Effector CD8-positive, alpha-beta T cell (primary cell): ENCODE results near the gene HMCN1.

ENCODE experiments used
- DNase-seq: peaks from one replicate; lab custom pipeline; 2025; lab: John Stamatoyannopoulos, UW

Gene HMCN1

DNA sequence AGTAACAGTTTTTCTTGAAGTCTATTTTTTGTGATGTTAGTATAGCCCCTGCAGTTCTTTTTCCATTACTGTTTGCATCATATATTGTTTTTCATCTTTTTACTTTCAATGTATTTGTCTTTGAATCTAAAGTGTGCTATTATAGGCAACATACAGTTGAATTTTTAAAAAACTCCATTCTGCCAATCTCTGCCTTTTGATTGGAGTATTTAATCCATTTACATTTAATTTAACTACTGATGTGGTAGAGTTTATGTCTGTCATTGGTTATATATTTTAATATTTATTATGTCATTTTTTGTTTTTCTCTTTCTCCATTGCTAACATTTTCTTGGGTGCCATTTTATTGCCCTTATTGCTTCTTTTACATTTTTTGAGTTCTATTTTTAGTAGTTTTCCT, 296.3 kb downstream of the HMCN1 start:
- no peak for DNase-seq

DNA sequence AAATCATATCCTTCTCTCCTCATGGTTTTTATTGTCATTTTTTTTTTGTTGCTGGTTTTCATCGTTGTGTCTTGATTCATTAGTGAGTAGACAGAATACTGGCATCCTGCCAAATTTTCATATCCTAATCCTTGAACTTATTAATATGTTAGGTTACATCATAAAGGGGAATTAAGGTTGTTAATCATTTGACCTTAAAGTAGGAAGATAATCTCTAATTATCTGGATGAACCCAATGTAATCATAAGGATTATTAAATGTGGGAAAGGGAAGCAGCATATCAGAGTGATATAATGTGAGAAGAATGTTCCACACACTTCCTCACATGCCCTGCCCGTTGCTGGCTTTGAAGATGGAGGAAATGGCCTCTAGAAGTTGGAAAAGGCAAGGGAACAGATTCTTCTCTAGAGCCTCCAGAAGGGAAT, 299.7 kb downstream of the HMCN1 start:
- no peak for DNase-seq

DNA sequence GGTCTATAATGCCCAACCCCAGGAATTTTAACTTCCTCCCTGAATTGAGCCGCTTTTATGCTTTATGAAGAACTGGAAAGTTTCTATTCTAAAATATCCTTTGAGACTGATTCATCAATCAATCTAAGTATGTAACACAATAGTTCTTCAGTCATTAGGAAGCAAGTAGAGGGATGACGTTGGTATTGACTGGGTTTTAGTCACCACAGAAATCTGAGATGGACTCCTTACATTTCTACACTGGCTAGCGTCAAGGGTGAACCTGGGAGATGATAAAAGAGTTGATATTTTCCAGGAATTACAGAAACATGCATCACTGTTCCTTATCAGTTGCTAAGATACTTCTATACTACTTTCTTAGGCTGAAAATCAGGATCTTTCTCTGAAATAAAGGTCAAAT, 308.0 kb downstream of the HMCN1 start:
- DNase-seq, result no peak

DNA sequence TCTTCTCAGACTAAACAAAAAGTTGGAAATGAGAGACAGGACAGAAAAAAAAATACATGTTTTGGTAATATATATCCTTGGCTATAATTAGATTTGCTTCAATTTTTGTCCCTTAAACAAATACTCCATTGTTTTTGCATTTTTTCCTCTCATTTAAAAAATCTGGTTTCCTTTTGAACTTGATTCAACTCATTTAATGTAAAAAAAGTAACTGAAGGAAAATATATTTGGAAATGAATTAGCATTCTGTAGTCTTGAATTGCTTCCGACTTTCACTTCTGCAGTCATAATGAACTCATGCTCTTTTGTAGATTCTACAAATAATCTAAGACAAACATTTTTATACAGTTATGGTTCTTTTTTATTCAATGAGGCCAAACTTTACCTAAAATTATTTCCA, 309.1 kb downstream of the HMCN1 start:
- no peak for DNase-seq

DNA sequence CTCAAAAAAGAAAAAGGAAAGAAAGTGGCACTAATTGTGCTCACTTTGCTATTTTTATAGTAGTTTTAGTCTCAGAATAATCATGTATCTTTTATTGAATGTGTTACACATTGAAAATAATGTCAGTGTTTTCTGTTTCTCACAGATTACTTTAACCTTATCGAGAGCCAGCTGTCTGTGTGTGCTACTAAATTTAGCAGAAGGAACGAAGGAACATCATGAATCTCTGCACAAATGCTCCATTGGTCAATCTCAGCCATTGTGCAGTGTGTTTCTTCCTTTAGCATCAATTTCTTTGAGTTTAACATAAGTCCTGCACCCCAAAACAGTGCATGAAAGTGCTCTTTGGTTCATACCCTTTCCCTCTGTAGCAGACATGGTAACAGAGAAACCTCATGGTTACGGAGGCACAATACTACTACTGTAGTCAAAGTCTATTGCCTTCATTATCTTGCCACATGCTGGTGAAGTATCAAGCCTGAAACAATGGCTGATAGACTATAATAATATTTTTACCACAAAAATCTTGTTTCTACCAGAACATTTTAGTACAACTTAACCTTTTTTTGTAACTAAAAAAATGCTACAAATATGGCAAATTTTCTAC, 310.0 kb downstream of the HMCN1 start:
- DNase-seq, result no peak

DNA sequence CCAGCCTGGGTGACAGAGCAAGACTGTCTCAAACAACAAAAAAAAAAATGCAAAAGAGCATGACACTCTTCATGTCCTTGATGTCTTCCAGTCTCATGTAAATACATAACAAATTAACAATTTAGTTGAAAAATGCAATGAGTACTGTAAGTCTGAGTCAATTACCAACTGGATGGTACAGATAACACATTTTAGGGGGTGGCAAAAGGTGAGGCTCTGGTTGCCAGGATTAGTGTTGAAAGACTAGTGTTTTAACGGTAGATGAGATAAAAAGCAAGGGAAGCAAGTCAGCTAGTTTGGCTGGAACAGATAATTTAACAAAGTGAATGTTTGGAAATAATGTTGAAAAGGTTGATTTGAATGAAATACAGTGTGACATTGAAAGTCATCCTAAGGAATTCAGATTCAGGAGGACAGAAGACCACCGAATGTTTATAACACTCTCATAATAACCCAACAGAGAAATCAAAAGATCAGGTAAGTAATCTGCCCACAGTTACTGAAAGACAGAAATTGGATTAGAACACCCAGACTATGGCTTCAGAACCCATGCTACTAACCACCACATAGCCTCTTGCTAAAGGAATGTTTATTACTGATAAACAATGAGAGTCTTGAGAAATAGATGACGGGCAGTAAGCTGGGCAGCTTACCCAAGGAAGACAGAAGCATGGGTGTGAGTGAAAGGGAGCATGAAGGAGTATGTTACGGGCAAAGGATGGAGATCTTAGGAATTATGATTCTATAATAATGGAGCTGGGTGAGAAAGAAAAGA, 312.4 kb downstream of the HMCN1 start:
- no peak for DNase-seq

DNA sequence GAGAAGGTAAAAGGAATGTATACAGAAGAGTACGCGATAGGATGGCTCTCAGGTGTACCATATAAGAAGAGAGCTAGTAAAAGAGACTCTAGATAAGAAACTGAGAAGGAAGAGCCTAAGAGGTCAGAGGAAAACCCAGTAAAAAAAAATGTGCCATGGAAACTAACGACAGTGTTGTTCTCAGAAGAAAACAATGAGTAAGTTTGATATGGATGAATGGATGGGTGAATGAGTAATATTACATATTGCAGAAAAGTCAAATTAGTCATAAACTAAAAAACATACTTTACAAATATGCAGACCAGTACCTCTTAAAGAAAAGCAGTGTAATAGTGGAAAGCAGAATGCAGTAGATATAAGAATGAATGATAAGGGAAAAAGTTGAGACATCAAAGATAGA, 316.2 kb downstream of the HMCN1 start:
- no peak for DNase-seq

DNA sequence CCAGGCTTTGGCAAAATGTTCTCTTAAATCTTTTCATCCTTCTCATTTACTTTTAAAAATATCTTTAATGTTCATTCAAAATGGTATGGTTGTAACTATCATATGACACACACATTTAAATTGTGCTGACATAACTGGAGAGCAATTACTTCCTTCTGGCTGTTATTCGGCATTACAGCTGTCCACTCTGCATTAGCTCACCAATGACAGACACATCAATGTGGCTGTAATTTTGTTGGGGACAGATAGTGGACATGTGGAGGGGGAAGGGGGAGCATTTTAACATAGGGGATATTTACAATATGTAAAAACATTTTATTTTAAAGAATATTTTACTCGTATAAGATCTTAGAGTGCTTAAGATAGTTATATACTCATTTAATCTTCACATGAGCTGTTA, 319.8 kb downstream of the HMCN1 start:
- no peak for DNase-seq

DNA sequence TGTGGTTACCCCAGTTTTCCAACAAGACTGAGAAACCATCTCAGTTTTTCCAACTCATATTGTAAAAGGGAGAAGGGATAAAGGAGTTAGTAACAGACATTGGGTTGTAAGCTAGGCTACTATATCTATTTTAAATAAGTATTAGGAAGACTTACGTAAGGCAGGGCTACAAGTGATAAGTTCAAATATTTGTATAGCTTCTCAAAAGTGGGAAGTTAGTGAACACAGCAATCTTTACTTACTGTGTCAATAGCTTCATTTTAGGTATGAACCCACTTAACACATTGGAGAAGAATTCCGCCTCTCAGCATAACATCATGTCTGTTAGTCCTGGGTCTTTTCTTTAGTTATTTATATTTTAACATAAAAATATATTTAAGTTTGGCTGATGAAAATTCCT, 320.7 kb downstream of the HMCN1 start:
- DNase-seq, result no peak

DNA sequence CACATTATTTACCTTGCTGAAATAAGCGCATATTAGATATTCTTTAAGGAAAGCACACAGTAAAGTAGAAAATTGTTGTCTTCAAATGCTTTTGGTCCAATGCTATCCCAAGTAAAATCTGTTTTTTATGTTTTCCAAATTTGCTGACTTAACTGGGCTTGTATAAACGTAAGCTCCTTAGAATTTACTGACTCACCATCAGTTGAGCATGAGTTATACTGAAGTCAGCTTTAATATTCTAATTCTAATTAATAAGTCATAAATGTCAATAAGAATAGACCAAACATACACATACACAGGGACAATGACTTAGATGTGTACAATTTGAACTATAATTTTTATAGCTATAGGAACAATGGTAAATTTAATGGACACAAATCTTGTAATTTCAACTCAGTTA, 321.7 kb downstream of the HMCN1 start:
- no peak for DNase-seq

DNA sequence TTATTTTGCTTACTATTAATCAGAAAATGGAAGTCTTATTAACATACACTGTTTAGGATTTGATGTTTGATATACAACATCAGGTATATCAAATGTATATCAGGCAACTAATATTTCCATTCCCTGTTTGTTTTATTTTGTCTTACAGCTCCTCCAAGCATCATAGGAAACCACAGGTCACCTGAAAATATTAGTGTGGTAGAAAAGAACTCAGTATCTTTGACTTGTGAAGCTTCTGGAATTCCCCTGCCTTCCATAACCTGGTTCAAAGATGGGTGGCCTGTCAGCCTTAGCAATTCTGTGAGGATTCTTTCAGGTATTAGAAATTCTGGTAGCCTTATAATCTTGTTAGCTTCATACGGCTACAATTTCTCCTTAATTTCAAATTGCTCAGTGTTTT, 322.9 kb downstream of the HMCN1 start:
- DNase-seq, result no peak

DNA sequence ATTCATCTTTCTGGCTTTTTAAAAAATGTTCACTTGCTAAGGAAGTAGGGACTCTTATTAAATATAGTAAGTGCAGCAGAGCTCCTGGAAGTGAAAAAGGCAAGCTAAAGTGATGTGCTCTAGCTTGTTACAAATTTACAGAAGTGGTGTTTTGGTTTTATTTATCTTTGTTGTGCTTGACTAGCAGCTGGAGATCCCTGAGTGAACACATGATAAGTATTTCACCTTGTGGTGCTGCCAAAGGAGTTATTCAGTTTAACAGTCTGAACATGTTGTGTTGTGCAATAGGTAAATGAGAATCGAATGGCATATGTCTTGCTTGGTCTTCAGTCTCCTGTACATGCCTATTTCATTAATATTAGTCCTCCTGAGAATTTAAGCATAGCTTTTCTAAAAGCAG, 325.1 kb downstream of the HMCN1 start:
- no peak for DNase-seq

DNA sequence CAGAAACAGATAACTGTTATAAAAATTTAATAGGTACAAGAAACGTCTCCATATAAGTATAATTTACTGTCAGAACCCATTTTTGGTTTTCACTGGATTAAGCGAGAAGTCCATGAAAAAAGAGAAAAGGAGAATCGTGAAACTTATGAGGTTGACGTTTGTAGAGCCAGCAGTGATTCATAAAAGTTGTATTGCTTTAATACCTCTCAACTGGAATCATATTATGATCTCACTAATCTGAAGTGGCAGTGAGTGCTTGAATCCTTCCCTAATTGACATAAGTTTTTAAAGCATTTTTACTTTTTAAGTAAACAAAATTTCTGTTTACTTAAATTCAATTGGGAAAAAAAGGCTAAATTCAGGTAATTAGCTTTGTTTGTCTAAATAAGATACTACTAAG, 325.6 kb downstream of the HMCN1 start:
- DNase-seq, result no peak

DNA sequence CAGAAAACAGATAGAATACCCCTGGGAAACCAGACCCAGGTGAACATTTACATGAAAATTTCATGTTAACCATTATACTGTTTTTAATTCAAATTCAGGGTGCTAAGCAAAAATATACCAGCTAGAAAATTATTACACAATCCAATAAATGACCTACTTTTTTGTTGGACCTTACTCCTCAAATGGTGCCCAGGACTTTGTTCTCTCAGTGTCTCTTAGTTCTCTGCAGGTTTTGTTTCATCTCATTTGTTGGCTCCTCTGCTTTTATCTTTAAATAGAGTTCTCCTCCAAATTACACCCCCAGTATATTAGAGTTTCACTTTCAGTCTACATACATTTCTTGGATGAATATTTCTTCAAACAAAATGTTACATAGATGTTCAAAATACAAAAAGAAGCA, 326.0 kb downstream of the HMCN1 start:
- no peak for DNase-seq

DNA sequence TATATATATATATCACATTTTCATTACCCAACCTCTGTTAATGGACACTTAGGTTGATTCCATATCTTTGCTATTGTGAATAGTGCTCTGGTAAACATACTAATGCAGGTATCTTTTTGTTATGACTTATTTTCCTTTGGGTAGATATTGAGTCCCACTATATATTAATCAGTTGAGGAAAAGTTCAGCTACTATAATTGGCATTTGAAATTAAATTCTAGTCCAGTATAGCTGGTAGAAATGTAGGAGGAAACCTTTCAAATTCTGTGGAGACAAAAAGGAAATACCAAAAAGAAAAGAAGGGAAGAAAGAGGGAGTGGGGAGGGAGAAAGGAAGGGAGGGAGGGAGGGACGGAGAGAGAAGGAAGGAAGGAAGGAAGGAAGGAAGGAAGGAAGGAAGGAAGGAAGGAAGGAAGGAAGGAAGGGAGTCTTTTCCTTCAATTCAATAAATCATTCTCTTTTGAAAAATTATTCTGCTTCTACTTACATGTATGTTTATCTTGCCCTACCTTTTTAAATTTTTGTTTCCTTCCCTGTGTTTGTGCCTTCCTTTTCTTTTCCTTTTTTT, 329.0 kb downstream of the HMCN1 start:
- DNase-seq, result no peak

DNA sequence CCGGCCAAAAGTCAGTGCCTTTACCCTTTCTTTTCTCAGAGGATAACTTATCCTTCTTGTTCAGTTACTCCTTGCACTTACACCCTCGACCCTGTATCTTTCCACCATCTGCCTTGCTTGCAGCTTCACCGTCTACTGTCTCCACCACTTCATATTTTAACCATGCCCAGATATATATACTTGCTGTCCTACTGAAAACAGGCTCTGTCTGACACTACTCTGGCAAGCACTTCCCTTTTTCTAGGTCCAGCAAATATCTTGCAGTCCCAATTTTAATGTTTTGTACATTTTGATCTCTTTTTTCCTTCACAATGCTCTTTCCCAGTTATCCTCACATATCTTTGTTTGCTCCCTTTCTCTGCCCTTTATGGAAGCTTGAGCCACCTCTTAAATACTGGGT, 332.2 kb downstream of the HMCN1 start:
- no peak for DNase-seq

DNA sequence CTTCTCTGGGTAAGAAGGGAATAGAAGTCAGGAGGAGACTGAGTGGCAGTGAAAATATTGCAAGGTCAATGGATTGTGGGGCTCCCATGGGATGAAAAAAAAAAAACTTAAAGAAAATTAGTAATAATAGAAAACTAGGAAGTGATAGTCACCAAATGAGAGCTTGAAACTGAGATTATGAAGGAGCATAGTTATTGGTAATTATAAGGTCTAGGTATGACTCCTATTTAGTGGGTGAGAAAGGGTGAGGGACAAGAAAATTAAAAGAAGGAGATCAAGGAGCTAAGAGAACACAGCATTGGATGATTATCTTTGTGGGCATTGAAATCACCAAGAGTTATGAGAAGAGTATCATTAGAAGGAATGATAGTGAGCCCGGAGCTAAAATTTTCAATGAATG, 339.5 kb downstream of the HMCN1 start:
- no peak for DNase-seq

DNA sequence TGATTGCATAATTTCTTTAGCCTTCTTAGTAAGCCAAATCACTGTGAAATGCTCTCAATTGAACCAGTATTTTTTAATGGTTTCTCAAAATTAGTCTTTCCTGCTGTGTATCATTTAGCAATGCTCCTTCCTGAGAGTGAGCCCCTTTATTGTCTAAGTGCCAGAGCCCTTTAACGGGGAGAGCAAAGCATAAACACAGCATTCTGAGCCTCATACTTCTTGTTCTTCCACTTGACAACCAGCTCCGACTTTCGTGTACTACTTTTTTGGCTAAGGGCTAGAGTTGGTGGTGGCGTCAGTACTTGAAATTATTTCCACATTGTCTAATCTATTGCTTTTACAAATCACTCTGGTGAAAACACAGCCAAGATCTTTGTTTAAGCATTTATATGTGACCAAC, 341.8 kb downstream of the HMCN1 start:
- DNase-seq, result no peak

DNA sequence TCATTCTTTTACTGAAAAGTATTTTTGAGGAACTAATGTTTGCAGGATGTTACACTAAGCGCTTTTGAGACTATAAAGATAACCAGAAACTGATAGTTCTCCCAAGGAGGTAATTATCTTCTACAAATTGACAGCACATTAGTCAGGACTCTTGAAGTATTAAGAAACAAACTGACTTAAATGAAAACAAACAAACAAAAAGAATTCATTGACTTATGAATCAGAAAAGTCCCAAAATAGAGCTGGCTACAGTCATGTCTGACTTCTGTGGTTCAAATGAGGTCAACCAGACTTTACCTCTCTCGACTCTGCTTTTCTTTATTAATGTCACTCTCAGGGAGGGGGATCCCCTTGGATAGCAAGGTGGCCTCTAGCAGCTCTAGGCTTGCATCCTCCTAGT, 344.1 kb downstream of the HMCN1 start:
- no peak for DNase-seq

DNA sequence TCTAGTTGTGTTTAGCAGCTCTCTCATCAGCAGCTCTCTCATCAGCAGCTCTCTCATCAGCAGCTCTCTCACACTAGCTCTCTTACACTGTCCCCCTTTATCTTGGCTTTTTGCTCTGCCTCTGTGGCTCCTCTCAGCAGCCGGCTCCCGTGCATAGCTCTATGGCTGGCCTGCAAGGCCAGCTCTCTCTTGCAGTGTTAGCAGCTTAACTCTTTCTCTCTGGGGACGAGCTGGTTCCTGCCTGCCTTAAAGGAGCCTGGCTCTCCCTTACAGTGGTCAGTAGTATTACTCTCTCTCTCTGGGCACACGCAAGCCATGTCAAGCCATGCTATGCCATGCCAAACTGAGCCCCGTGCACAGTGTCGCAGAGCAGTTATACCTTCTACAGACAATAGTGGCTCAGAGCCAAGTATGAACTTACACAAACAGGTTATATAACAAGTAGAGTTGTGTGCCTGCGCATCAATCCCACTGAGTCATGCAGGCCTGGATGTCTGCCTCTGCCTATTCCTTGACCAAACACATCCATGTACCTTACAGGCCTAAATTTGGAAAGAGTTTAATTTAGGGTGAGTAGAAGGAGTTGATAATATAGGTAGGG, 345.0 kb downstream of the HMCN1 start:
- no peak for DNase-seq

DNA sequence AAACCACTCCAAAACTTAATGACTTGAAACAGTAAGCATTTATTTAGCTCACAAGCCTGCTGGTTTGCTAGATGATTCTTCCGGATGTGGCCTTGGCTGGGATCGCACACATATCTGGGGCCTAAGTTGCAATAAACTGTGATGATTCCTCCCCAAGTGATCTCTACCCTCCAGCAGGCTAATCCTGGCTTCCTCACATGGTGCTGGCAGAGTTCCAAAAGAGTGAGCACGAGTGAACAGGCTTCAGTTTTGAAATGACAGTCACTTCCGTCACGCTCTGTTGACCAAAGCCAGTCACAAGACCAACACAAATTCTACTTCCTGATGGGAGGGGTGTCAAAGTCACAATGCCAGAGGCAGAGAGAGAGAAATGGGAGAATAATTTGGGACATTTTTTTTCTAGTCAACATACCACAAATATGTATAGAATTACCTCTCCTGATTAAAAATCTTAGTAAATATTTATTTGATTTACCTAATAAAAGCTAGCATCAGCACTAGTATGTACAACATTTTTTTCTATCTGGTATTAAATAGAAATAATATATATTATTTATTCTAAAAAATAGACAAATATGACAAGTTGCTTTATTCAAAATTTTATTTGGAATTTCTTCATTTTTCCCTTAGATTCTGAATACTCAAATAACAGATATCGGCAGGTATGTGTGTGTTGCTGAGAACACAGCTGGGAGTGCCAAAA, 348.2 kb downstream of the HMCN1 start:
- DNase-seq, result no peak

DNA sequence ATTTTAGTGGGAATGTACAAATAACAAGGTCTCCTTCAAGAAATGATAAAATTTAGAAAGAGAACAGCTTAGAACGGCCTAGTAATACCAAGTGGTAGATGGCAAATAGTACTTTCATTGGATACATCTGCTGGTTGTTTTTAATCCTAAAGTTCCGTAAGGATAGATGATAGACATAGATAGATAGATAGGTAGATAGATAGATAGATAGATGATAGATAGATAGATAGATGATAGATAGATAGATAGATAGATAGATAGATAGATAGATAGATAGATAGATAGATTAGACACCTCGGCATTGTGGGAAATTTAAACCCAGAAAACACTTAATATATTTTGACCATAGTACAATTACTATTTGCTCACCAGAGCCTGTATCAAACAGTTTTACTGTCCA, 352.4 kb downstream of the HMCN1 start:
- no peak for DNase-seq

DNA sequence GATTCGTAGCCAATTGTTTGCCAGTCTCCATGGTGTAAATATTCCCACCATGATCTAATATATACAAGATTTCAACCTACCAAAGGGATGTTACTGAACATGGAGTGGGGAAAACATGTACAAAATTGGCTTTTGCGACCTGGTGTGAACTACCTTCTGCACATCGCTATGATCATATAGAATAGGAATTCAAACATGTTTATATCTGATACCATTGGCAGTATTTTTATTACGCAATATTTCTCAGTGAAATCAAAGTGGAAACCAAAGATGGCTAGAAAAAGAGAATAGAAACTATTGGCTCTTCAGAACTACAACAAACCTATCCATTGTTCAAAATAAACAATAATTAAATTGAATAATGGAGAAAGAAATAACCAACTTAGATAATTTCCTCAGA, 355.7 kb downstream of the HMCN1 start:
- DNase-seq, result no peak
